COLO668 (cell line): ENCODE measurements around the gene HEATR5A.
"Not testable (repeated sequence)": the region's sequence is repeated elsewhere in the genome, so short reads cannot be mapped to it uniquely, and the experiment has no call there.

ENCODE experiments used
- DNase-seq: peaks from one replicate; lab custom pipeline; 2025; ENCODE audit not compliant: unreplicated experiment; lab: John Stamatoyannopoulos, UW

The HEATR5A gene

GRCh38 chr14:31336646-31337045 is 83.7 kb downstream of the HEATR5A start:
- DNase-seq: no peak

GRCh38 chr14:31331395-31331794 is 89.0 kb downstream of the HEATR5A start:
- not testable (repeated sequence) for DNase-seq

DNA sequence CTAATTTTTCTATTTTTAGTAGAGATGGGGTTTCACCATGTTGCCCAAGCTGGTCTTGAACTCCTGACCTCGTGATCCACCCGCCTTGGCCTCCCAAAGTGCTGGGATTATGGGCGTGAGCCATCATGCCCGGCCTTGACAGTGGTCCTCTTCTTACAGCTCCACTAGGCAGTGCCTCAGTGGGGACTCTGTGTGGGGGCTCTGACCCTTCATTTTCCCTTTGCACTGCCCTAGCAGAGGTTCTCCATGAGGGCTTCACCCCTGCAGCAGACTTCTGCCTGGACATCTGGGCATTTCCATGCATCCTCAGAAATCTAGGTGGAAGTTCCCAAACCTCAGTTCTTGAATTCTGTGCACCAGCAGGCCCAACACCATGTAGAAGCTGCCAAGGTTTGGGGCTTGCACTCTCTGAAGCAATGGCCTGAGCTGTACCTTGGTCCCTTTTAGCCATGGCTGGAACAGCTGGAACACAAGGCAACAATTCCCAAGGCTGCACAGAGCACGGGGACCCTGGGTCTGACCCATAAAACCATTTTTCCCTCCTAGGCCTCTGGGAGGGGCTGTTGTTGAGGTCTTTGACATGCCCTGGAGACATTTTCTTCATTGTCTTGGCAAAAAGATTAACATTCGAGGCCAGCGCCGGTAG is 90.4 kb downstream of the HEATR5A start:
- not testable (repeated sequence) for DNase-seq

- no peak for DNase-seq
Observed at GRCh38 chr14:31326111-31326510, 94.2 kb downstream of the HEATR5A start.

GRCh38 chr14:31323419-31323818 is 96.9 kb downstream of the HEATR5A start:
- no peak for DNase-seq

GRCh38 chr14:31320922-31321766 is 99.2 kb downstream of the HEATR5A start:
- DNase-seq: no peak

GRCh38 chr14:31320216-31320615 is 100.1 kb downstream of the HEATR5A start:
- DNase-seq: no peak

DNA sequence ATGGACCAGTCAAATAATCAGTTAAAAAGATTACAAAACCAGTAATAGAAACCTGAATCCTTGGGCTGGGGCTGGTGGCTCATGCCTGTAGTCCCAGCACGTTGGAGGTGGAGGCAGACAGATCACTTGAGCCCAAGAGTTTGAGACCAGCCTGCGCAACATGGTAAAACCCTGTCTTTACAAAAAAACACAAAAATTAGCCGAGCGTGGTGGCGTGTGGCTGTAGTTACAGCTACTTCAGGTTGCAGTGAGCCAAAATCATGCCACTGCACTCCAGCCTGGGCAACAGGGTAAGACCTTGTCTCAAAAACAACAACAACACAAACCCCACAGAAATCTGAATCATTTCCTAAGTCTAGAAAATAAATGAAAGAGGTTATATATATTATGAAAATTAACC is 100.6 kb downstream of the HEATR5A start:
- DNase-seq: no peak

- DNase-seq: no peak
Observed at GRCh38 chr14:31312934-31313333, 107.4 kb downstream of the HEATR5A start.

GRCh38 chr14:31312370-31312769 is 108.0 kb downstream of the HEATR5A start:
- not testable (repeated sequence) for DNase-seq

GRCh38 chr14:31307618-31308017 is 112.7 kb downstream of the HEATR5A start:
- no peak for DNase-seq

DNA sequence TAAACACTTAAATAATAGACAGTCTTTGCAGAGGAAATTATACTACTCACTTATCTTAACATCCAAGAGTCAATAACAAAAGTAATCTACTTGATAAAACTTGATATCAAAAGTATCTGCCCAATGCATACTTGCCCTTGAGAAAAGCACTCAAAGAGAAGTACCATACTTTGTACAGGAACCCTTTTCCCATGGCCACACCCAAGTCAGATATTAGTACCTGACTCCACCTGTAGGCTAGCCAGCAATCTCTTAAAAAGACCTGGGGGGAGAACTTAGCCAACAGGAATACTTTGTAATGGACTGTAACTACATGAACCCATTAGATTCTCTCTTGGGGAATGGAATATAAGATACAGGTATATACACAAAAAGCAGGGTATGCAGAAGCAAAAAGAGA is 113.2 kb downstream of the HEATR5A start:
- DNase-seq: no peak

GRCh38 chr14:31303654-31304053 is 116.7 kb downstream of the HEATR5A start:
- no peak for DNase-seq

- DNase-seq: no peak
Observed at GRCh38 chr14:31300883-31301282, 119.5 kb downstream of the HEATR5A start.

DNA sequence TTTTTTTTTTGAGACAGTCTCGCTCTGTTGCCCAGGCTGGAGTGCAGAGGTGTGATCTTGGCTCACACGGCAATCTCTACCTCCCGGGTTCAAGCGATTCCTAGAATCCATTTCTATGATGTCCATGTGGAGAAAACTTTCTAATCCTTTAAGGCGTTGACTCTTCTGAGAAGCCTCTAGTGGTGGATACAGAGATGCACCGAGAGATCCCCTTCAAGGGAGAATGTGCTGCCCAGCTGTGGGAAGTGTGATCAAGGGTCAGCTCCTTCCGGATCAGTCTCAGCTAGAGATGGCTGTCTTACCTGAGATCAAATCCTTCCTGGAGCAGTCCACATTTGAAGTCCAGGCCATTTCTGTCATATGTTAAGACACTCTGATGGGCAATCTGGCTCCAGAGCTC is 120.1 kb downstream of the HEATR5A start:
- no peak for DNase-seq

- DNase-seq: no peak
Observed at GRCh38 chr14:31297701-31298344, 122.5 kb downstream of the HEATR5A start.

GRCh38 chr14:31297112-31297511 is 123.2 kb downstream of the HEATR5A start:
- DNase-seq: no peak

DNA sequence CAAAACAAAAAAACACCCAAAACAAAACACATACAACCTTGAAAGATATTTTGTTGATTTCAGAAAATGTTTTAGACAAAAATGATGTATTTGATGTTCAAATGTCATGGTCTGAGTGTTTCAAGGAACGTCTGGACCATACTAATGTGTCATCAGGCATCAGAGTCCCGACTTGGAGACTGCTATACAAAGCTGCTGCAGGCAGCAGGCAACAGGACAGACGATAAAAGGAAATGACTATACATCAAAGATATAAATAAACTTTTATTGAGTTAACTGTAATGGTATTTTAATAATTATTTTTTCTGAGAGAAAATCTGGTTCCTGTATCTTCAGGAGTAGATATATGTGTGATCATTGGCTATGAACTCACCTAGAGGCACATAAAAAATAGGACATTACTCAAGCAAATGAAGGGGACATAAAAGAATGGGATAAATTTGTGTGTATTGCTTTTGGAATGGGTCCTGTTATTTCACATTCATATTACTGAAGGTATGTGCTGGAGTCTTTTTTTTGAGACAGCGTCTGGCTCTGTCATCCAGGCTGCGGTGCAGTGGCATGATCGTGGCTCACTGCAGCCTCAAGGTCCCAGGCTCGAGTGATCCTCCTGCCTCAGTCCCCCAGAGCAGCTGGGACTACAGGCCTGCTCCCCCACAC is 125.5 kb downstream of the HEATR5A start:
- no peak for DNase-seq

GRCh38 chr14:31292937-31293616 is 127.3 kb downstream of the HEATR5A start:
- no peak for DNase-seq

DNA sequence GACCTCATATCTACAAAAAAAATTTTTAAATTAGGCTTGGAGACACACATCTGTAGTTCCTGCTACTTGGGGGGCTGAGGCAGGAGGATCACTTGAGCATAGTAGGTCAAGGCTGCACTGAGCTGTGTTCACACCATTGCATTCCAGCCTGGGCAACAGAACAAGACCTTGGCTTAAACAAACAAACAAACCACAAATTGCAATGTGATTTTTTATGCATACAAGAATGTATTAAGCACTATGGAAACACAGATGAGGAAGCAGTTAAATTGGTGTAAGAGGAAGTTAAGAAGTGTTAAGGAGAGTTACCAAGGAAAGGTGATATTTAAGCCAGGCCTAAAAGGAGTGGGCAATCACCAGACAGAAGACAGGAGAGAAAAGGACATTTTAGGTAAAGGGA is 129.1 kb downstream of the HEATR5A start:
- DNase-seq: no peak
